ENCODE measurements around the gene ATXN7L1. TPM values are rescaled to one million over a fixed set of nuclear protein-coding genes. Genes with fewer than 3 reads are reported as not detected.

ATXN7L1 gene
- total and polyA plus RNA-seq, 5 donors from 2014 or later: 25.8 to 78.9 (median 26.8) TPM

GRCh38 chr7:105652359-105652993, 223.9 kb downstream of the ATXN7L1 start:
- no peak overlapping the region for H3K27ac ChIP-seq (ENCODE audit: insufficient read depth, low read length, poor library complexity, severe bottlenecking)
- H3K27ac Mint-ChIP-seq: peak overlapping the region in 2 of 3 donors; percentile 42 to 91
- peaks cover 46% of the 10 kb centered on the region for H3K36me3 Mint-ChIP-seq
- H3K4me3 Mint-ChIP-seq: no peak overlapping the region
- H3K9me3 ChIP-seq (ENCODE audit: control insufficient read depth in 2 of 2, low read length in 2 of 2): no peaks in the 10 kb centered on the region
- ATAC-seq (ENCODE audit: low read depth in 2 of 2): peak; percentile 70 to 72
- no peak overlapping the region for H3K4me3 ChIP-seq (ENCODE audit: low read depth, low read length)
- H3K36me3 ChIP-seq (ENCODE audit: control insufficient read depth, insufficient read depth, low read length): peaks cover 73% of the 10 kb centered on the region
- peaks cover 4 to 36% (median 19%) of the 10 kb centered on the region in 4 donors for H3K4me1 Mint-ChIP-seq
- H3K9me3 Mint-ChIP-seq: no peaks in the 10 kb centered on the region
- H3K27me3 ChIP-seq (ENCODE audit: control insufficient read depth, insufficient read depth, low read length): no peaks in the 10 kb centered on the region
- peak; percentile 33 to 71 (median 59) for DNase-seq
- peaks cover 3% of the 10 kb centered on the region for H3K4me1 ChIP-seq (ENCODE audit: control insufficient read depth, insufficient read depth, low read length, poor library complexity, severe bottlenecking)
- H3K27me3 Mint-ChIP-seq: no peaks in the 10 kb centered on the region

- H3K36me3 Mint-ChIP-seq: peaks cover 46% of the 10 kb centered on the region
These were observed 224.6 kb downstream of the ATXN7L1 start for GRCh38 chr7:105651798-105652197.

DNA sequence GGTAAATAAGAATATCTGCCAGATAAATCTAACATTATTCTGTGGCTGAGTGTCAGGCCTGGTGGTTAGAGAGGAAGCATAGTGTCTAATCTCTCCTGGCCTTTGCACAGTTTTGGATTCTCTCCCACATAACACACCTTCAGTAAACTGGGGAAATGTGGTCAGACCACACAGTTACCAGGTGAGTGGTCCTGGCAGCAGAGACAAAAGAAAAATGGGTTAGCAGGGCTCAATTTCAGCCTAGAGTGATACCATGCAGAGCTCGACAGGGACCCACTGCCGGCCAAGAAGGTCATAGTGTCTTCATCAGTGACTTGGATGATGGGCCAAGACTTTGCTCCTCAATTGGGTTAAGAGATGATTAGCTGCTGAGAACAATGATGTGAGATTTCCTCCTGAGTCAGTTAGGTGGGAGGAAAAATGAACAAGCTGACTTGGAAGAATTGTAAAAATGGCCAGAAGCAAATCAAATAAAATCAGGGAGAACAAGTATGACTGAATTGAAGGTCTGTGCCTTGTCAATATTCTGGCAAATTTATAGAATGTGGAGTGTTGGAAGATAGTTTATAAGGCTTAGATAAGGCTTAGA, 225.9 kb downstream of the ATXN7L1 start:
- H3K4me3 Mint-ChIP-seq: no peak overlapping the region
- H3K9me3 Mint-ChIP-seq: no peaks in the 10 kb centered on the region
- no peaks in the 10 kb centered on the region for H3K4me1 ChIP-seq (ENCODE audit: control insufficient read depth, insufficient read depth, low read length, poor library complexity, severe bottlenecking)
- no peak for DNase-seq
- no peak overlapping the region for H3K4me3 ChIP-seq (ENCODE audit: low read depth, low read length)
- ATAC-seq (ENCODE audit: low read depth in 2 of 2): no peak
- peaks cover 2 to 30% (median 13%) of the 10 kb centered on the region in 4 donors for H3K4me1 Mint-ChIP-seq
- peaks cover 65% of the 10 kb centered on the region for H3K36me3 ChIP-seq (ENCODE audit: control insufficient read depth, insufficient read depth, low read length)
- H3K27me3 ChIP-seq (ENCODE audit: control insufficient read depth, insufficient read depth, low read length): no peaks in the 10 kb centered on the region
- H3K27me3 Mint-ChIP-seq: no peaks in the 10 kb centered on the region
- H3K36me3 Mint-ChIP-seq: peaks cover 46% of the 10 kb centered on the region
- H3K27ac Mint-ChIP-seq: peak overlapping the region in 2 of 3 donors; percentile 48 to 86
- H3K27ac ChIP-seq (ENCODE audit: insufficient read depth, low read length, poor library complexity, severe bottlenecking): no peak overlapping the region
- H3K9me3 ChIP-seq (ENCODE audit: control insufficient read depth in 2 of 2, low read length in 2 of 2): no peaks in the 10 kb centered on the region

More at GRCh38 chr7:105651798-105652197, 224.6 kb downstream of the ATXN7L1 start:
- H3K9me3 ChIP-seq (ENCODE audit: control insufficient read depth in 2 of 2, low read length in 2 of 2): no peaks in the 10 kb centered on the region
- Mint-ChIP-seq H3K9me3 (no peaks in the 10 kb centered on the region), H3K27me3 (no peaks in the 10 kb centered on the region), H3K4me3 (no peak overlapping the region), H3K4me1 (peaks cover 2 to 31% (median 15%) of the 10 kb centered on the region in 4 donors), H3K27ac (peak overlapping the region in 2 of 3 donors; percentile 16 to 90)
- peaks cover 71% of the 10 kb centered on the region for H3K36me3 ChIP-seq (ENCODE audit: control insufficient read depth, insufficient read depth, low read length)
- H3K4me1 ChIP-seq (ENCODE audit: control insufficient read depth, insufficient read depth, low read length, poor library complexity, severe bottlenecking): peaks cover 2% of the 10 kb centered on the region
- H3K27ac ChIP-seq (ENCODE audit: insufficient read depth, low read length, poor library complexity, severe bottlenecking): no peak overlapping the region
- H3K27me3 ChIP-seq (ENCODE audit: control insufficient read depth, insufficient read depth, low read length): no peaks in the 10 kb centered on the region
- no peak overlapping the region for H3K4me3 ChIP-seq (ENCODE audit: low read depth, low read length)
- DNase-seq (no peak), ATAC-seq (ENCODE audit: low read depth in 2 of 2) (no peak)

DNA sequence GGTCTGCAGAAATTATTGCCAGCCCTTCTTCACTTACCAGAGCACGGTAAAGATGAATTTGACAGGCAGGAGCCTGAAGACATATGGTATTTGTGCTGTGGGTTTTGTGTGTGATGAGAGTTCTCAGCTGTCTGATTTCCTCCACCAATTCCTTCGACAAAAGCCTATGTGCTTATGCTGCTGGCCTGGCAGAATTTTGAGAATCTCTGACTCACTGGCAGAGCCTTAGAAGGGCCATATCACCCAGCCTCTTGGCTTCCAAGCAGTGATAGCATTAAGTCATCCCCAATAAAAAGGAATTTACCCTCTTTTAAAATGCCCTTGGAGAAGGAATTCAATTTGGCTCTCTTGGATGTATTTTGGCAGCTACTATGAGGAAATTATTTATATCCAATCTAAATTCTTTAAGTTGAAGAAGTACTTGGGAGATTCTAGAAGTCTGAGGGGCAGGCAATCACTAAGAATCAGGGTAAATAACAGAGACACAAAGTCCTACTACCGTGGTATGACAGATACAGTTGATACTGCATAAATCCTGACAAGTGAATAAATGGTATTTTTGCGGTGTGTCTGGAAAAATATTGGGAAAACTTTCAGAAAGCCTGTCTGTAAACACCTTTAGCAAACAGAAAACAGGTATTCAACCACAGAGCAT, 226.5 kb downstream of the ATXN7L1 start:
- no peaks in the 10 kb centered on the region for H3K4me1 ChIP-seq (ENCODE audit: control insufficient read depth, insufficient read depth, low read length, poor library complexity, severe bottlenecking)
- H3K27ac Mint-ChIP-seq: peak overlapping the region in 1 of 3 donors; percentile 48
- no peak overlapping the region for H3K4me3 Mint-ChIP-seq
- no peaks in the 10 kb centered on the region for H3K9me3 ChIP-seq (ENCODE audit: control insufficient read depth in 2 of 2, low read length in 2 of 2)
- H3K27me3 ChIP-seq (ENCODE audit: control insufficient read depth, insufficient read depth, low read length): no peaks in the 10 kb centered on the region
- no peak for ATAC-seq (ENCODE audit: low read depth in 2 of 2)
- no peak overlapping the region for H3K27ac ChIP-seq (ENCODE audit: insufficient read depth, low read length, poor library complexity, severe bottlenecking)
- peaks cover 59% of the 10 kb centered on the region for H3K36me3 ChIP-seq (ENCODE audit: control insufficient read depth, insufficient read depth, low read length)
- peaks cover 3 to 30% (median 13%) of the 10 kb centered on the region in 4 donors for H3K4me1 Mint-ChIP-seq
- peaks cover 48% of the 10 kb centered on the region for H3K36me3 Mint-ChIP-seq
- no peak for DNase-seq
- H3K9me3 Mint-ChIP-seq: no peaks in the 10 kb centered on the region
- no peak overlapping the region for H3K4me3 ChIP-seq (ENCODE audit: low read depth, low read length)
- H3K27me3 Mint-ChIP-seq: no peaks in the 10 kb centered on the region

GRCh38 chr7:105648561-105649401, 227.6 kb downstream of the ATXN7L1 start:
- H3K4me1 Mint-ChIP-seq: peaks cover 3 to 30% (median 15%) of the 10 kb centered on the region in 4 donors
- DNase-seq: no peak
- H3K27ac Mint-ChIP-seq: peak overlapping the region; percentile 42 to 56 (median 48)
- Histone ChIP-seq H3K27me3 (ENCODE audit: control insufficient read depth, insufficient read depth, low read length) (no peaks in the 10 kb centered on the region), H3K9me3 (ENCODE audit: control insufficient read depth in 2 of 2, low read length in 2 of 2) (no peaks in the 10 kb centered on the region), H3K27ac (ENCODE audit: insufficient read depth, low read length, poor library complexity, severe bottlenecking) (no peak overlapping the region), H3K36me3 (ENCODE audit: control insufficient read depth, insufficient read depth, low read length) (peaks cover 60% of the 10 kb centered on the region), H3K4me3 (ENCODE audit: low read depth, low read length) (no peak overlapping the region), H3K4me1 (ENCODE audit: control insufficient read depth, insufficient read depth, low read length, poor library complexity, severe bottlenecking) (no peaks in the 10 kb centered on the region)
- H3K4me3 Mint-ChIP-seq: no peak overlapping the region
- no peaks in the 10 kb centered on the region for H3K27me3 Mint-ChIP-seq
- H3K36me3 Mint-ChIP-seq: peaks cover 42% of the 10 kb centered on the region
- no peaks in the 10 kb centered on the region for H3K9me3 Mint-ChIP-seq
- ATAC-seq (ENCODE audit: low read depth in 2 of 2): no peak

GRCh38 chr7:105647591-105647990, 228.8 kb downstream of the ATXN7L1 start:
- Histone ChIP-seq H3K36me3 (ENCODE audit: control insufficient read depth, insufficient read depth, low read length) (peaks cover 67% of the 10 kb centered on the region), H3K9me3 (ENCODE audit: control insufficient read depth in 2 of 2, low read length in 2 of 2) (no peaks in the 10 kb centered on the region), H3K27ac (ENCODE audit: insufficient read depth, low read length, poor library complexity, severe bottlenecking) (no peak overlapping the region), H3K27me3 (ENCODE audit: control insufficient read depth, insufficient read depth, low read length) (no peaks in the 10 kb centered on the region), H3K4me1 (ENCODE audit: control insufficient read depth, insufficient read depth, low read length, poor library complexity, severe bottlenecking) (no peaks in the 10 kb centered on the region), H3K4me3 (ENCODE audit: low read depth, low read length) (no peak overlapping the region)
- Mint-ChIP-seq H3K9me3 (no peaks in the 10 kb centered on the region), H3K4me1 (peaks cover 3 to 30% (median 11%) of the 10 kb centered on the region in 4 donors), H3K36me3 (peaks cover 43% of the 10 kb centered on the region), H3K27ac (peak overlapping the region in 1 of 3 donors; percentile 71), H3K4me3 (no peak overlapping the region), H3K27me3 (no peaks in the 10 kb centered on the region)
- DNase-seq: no peak
- no peak for ATAC-seq (ENCODE audit: low read depth in 2 of 2)

GRCh38 chr7:105644937-105645336, 231.5 kb downstream of the ATXN7L1 start:
- Mint-ChIP-seq H3K4me3 (no peak overlapping the region), H3K27ac (peak overlapping the region in 1 of 3 donors; percentile 35), H3K9me3 (no peaks in the 10 kb centered on the region), H3K4me1 (peaks cover 0 to 22% (median 11%) of the 10 kb centered on the region in 4 donors), H3K27me3 (no peaks in the 10 kb centered on the region), H3K36me3 (peaks cover 39% of the 10 kb centered on the region)
- DNase-seq (no peak), ATAC-seq (ENCODE audit: low read depth in 2 of 2) (no peak)
- Histone ChIP-seq H3K4me1 (ENCODE audit: control insufficient read depth, insufficient read depth, low read length, poor library complexity, severe bottlenecking) (no peaks in the 10 kb centered on the region), H3K9me3 (ENCODE audit: control insufficient read depth in 2 of 2, low read length in 2 of 2) (no peaks in the 10 kb centered on the region), H3K27ac (ENCODE audit: insufficient read depth, low read length, poor library complexity, severe bottlenecking) (no peak overlapping the region), H3K27me3 (ENCODE audit: control insufficient read depth, insufficient read depth, low read length) (no peaks in the 10 kb centered on the region), H3K4me3 (ENCODE audit: low read depth, low read length) (no peak overlapping the region), H3K36me3 (ENCODE audit: control insufficient read depth, insufficient read depth, low read length) (peaks cover 68% of the 10 kb centered on the region)

Measured in CD4-positive, CD25-positive, alpha-beta regulatory T cell (primary cell).